ENCODE results near the gene PDZD7. TPM values are rescaled to one million over a fixed set of nuclear protein-coding genes. Genes with fewer than 3 reads are reported as not detected.
A peak's percentile ranks its signal among the peaks of the same experiment; 100 is the strongest.

Gene PDZD7
- total and polyA plus RNA-seq, 2 of the 8 experiments (the other 6 are each of a cell fraction or from before 2014, with no cell fraction given), result 0.88 to 1.6 TPM

- TF ChIP-seq POLR2A (IDR thresholded peaks at IDR 0.05; ENCODE audit: control extremely low read depth in 1 of 2, low read depth in 2 of 2, low read length in 2 of 2) (peak in 1 of 2 experiments; percentile 26; a peak in 1 of 3 replicates), SP2 (IDR thresholded peaks at IDR 0.05; ENCODE audit: low read length) (no peak), RNF2 (IDR thresholded peaks at IDR 0.05; ENCODE audit: borderline replicate concordance, low read depth, low read length, missing control alignments, poor library complexity, severe bottlenecking) (no peak), RXRA (IDR thresholded peaks at IDR 0.05; ENCODE audit: insufficient read depth, low read depth, low read length) (no peak), CHD1 (IDR thresholded peaks at IDR 0.05; ENCODE audit: low read depth, low read length) (no peak), ATF2 (IDR thresholded peaks at IDR 0.05; ENCODE audit: low read length) (no peak), SIRT6 (IDR thresholded peaks at IDR 0.05; ENCODE audit: low read length) (no peak), CBX8 (IDR thresholded peaks at IDR 0.05; ENCODE audit: borderline replicate concordance, low read depth, low read length) (no peak), TCF12 (IDR thresholded peaks at IDR 0.05; ENCODE audit: low read depth, low read length) (0 out of 2 replicates have a peak, but pooled peaks have one; percentile 27), BCL11A (IDR thresholded peaks at IDR 0.05; ENCODE audit: low read depth in 2 of 2, low read length in 2 of 2) (no peak), FOSL1 (IDR thresholded peaks at IDR 0.05; ENCODE audit: insufficient read depth, low read depth, low read length) (no peak), RAD21 (IDR thresholded peaks at IDR 0.05 in 1 of 2, conservative IDR thresholded peaks at IDR 0.05 in 1 of 2; ENCODE audit: low read depth in 2 of 2, low read length in 2 of 2) (no peak), KDM5A (IDR thresholded peaks at IDR 0.05; ENCODE audit: low read length) (no peak), GTF2F1 (IDR thresholded peaks at IDR 0.05; ENCODE audit: borderline replicate concordance, low read depth, low read length) (0 out of 2 replicates have a peak, but pooled peaks have one; percentile 10), SAP30 (IDR thresholded peaks at IDR 0.05; ENCODE audit: insufficient read depth, insufficient replicate concordance, low read length) (no peak), CREB1 (IDR thresholded peaks at IDR 0.05) (no peak), ATF3 (IDR thresholded peaks at IDR 0.05; ENCODE audit: insufficient read depth, low read depth, low read length) (no peak)
Observed at GRCh38 chr10:101060951-101061623, 30.2 kb upstream of the PDZD7 start (continued).

All from H1 (cell line).